HG03025 (cell line): ENCODE data around the gene ADARB1.

Experiments
- ATAC-seq: cut with Tn5 transposase; IDR thresholded peaks from one replicate; pipeline ENCODE4 v1.9.1; 2021; ENCODE audit warnings: mild to moderate bottlenecking, moderate library complexity; ENCODE audit not compliant: unreplicated experiment, low FRiP score

The ADARB1 gene

DNA sequence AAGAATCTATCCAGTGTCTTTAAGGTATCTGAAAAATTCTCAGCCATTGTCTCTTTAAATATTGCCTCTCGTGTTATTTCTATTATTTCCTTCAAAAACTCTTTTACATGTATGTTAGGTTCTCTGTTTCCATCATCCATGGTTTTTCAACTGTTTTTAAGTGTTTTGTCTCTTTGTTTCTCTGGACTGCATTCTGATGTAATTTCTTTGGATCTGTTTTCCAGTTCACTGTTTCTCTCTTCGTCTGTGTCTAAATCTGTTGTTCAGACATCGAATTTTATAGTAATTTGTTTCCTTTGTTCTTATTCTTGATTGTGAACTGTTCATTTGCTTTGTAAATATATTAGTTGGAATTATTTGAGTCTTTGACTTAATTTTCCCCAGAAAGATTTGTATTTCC, 169.2 kb downstream of the ADARB1 start:
- ATAC-seq = no peak

DNA sequence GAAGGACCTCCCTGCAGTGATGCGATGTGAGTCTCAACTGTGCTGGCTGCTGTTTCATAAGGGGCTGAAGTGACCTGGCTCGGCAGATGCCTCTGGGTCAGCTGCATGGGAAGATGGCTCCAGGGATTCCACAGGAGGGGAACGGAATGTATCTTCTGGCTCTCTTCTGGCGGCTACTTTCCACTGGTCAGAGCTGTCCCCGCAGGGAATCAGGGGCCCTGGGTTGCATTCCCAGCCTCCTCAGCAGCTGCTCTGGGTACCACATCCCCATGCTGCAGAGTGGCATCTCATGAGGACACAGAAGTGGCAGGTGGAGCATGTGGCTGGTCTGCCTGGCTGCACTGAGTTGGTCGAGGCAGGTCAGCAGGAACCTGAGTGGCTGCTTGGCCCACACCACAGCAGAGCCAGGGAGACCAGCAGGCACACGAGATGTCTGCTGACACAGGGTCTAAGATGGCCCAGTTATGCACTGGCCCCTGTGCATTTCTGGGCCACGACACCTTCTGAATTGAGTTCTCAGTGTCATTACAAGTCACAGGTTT, 170.5 kb downstream of the ADARB1 start:
- no peak for ATAC-seq

GRCh38 chr21:45246386-45247320, 172.3 kb downstream of the ADARB1 start:
- ATAC-seq = no peak

DNA sequence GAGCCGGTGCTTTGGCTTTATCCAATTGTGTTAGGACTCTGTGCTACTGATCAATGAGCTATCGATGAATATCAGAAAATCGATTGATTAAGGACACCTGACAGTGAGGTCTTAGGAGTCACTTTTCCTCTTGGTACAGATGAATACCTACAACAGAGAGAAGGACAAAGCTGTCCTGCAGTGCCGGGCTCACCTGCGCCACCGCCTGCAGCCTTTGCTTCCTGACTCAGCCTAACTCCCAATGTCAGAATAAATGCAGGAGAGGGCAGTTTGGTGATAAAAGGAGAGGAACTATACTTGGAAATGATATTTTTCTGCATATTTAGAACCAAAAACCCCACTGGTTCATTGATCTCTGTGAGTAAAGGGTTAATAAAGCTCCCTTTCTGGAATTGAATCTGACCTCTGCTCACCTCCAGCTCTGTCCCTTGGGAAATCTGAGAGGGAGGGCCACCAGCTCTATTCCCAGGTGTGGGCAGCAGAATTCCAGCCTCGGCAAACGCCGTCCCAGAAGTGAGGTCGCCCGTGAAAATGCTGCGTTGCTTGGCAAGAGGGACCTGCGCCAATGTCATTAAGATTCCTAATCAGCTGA, 174.0 kb downstream of the ADARB1 start:
- no peak for ATAC-seq

- ATAC-seq = no peak
These were observed 174.6 kb downstream of the ADARB1 start for GRCh38 chr21:45248893-45249381.

DNA sequence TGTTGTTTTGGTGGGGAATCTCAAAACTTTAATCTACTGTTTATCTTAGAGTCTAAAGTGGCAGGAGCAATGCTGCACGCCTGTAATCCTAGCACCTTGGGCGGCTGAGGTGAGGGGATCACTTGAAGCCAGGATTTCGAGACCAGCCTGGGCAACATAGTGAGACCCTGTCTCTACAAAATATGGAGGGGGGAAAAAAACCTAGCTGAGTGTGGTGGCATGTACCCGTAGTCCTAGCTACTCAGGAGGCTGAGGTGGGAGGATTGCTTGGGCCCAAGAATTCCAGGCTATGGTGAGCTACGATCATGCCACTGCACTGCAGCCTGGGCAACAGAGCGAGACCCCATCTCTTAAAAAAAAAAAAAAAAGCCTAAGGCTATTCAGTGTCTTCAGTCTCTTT, 175.2 kb downstream of the ADARB1 start:
- no peak for ATAC-seq

- ATAC-seq = no peak
These were observed 175.9 kb downstream of the ADARB1 start for GRCh38 chr21:45250272-45250671.

- ATAC-seq = no peak
These were observed 176.7 kb downstream of the ADARB1 start for GRCh38 chr21:45250914-45251634.

DNA sequence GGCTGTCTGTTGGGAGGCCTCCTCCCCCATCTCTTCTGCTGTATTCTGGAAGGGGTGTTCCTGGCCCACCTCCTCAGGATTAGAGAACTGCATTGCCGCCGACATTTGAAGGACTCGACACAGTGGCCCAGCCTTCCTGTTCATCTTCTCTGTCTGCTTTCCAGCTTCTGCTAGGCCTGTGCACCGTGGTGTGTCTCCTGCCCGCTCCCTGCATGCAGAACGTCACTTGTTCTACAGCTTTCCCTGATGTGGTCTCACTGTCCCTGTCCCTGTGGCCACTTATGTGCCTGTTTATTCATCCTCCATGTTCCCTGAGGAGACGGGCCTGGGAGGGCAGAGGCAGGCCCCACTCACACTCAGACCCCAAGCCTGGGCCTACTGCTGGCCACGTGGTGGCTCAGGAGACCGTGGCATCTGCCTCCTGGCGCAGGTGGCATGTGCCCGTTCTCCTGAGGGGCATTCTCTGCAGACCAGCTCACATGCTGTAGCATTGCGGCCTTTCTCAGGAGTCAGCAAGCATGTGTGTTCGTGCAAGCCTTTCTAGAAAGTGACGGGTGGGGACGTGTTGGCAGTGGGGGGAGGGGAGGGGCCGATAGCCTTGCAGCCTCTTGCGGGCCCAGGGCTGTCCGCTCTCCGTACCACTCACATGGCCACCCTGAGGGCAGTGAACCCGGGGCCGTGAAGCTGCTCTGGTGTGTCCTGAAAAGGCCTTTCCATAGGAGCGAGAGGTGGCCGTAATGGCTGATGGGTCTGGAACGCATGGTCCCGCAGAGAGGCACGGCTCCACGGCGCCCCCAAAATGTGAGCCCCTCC, 177.5 kb downstream of the ADARB1 start:
- ATAC-seq = no peak

DNA sequence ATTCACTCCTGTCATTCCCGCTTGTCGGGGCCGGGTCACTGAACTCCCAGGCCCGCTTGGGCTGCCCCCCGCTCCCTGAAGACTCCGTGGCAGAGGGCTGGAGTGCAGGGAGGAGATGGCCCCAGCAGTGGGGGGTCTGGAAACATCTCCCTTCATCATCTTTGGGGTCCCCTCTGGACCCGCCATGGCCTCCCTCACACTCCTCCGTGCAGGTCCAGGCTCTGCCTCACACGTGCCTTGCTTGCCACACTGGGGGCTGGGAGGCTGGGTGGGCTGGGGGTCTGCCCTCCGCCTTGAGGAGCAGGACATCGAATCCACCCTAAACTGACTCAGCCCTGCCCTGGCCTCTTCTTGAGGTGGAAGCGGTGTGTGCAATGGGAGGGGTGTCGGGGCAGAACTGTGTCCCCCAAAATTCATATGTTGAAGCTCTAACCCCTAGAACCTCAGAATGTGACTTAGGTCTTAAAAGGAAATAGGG, 178.1 kb downstream of the ADARB1 start:
- ATAC-seq = no peak

- no peak for ATAC-seq
These were observed 178.8 kb downstream of the ADARB1 start for GRCh38 chr21:45253180-45253579.

DNA sequence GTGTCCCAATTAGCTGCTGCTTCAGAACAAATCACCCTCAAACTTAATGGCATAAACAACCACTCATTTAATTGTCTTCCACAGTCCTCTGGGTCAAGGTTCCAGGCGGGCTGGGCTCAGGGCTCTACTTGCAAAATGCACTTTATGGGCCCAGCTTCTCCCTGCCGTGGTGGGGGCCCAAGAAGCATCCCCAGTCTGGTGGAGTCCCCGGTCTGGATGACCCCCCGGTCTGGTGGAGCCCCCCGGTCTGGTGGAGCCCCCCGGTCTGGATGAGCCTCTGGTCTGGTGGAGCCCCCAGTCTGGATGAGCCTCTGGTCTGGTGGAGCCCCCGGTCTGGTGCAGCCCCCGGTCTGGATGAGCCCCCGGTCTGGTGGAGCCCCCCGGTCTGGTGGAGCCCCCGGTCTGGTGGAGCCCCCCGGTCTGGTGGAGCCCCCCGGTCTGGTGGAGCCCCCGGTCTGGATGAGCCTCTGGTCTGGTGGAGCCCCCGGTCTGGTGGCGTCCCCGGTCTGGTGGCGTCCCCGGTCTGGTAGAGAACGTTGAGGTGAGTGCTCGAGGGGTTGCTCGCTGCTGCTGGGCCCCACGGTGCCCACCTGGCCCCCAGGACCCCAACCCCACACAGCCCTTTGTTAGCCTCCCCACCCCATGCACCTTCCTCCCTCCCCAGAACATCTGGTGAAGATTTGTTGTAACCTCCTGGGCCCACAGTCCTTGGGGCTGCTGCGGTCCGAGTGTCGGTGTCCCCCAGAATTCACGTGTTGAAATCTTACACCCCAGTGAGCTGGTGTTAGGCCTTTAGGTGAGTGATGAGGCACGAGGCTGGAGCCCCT, 179.5 kb downstream of the ADARB1 start:
- ATAC-seq = no peak

DNA sequence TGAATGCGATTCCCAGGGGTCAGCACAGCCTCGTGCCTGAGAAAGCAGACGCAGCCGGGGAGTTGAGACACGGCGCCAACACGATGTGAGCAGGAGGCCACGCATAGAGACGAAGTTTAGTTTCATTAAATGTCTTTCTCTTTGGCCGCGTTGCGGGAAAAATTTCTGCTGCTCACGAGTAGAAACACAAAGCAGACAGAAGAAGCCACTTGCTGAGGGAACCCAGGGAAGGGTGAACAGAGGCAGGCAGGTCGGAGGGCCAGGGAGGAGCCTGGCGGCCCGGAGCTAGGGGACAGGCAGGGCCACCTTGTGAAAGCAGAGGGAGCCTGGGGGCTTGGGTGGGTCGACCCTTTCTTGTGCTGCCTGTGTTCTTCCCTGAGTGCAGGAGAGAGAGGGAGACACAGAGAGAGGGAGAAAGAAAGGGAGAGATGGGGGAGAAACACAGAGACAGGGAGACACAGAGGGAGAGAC, 180.1 kb downstream of the ADARB1 start:
- ATAC-seq = no peak

DNA sequence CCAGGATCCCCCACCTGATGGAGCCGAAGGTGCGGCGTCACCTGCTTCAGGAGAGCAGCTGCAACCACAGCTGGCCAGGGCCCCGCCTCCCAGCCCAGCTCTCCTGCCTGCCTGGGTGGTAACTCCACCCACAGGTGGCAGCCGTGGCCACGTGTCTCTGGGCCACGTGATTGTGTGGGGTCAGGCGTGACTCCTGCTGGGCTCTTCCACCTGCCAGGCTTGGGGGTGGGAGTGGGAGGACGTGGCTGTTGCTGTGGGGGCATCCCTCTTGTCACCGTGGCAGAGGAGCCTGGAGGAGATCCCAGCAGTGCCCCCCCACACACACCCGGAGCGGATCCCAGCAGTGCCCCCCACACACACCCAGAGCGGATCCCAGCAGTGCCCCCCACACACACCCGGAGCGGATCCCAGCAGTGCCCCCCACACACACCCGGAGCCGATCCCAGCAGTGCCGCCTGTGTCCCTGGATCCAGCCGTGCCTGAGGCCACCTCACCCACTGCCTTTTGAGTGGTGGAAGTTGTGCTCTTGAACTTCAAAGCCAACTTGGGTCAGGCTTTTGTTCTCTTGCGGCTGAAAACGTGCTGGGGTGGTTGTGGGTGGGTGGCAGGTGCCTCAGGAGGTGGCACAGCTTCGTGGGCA, 181.1 kb downstream of the ADARB1 start:
- no peak for ATAC-seq

- ATAC-seq = no peak
These were observed 181.9 kb downstream of the ADARB1 start for GRCh38 chr21:45256021-45256911.

DNA sequence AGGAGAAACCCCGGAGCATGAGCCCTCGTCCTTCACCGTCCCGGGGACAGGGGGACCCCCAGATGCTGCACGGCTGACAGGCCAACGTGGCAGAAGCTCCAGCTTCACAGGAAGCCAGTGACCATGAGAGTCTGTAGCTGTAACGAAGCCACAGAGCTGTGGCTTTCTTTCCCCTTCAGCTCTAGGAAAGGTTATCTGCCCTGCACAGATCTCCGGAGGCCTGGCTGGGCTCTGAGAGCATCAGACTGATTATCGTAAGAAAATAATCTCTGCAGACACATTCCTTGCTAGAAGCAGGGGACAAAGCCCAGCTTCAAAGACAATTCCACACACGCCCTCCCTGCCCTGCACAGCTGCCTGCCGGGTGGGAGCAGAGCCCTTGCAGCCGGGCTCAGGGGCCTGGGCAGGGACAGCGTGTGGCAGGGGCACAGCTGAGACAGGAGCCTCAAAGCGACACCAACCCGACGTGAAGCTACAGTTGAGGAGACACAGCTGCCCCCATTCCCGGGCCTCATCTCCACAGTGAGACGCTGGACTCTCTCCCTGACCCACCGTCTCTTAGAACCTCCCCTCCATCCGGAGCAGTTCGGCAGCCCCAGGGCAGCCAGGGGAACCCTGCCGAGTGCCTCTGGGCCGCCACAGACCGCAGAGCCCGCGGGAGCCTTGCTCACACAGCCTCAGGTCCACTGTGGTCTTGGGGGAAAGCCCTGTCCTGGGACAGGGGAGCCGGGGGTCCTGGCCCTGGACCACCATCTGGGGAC, 182.7 kb downstream of the ADARB1 start:
- ATAC-seq = no peak
